H1 (cell line): ENCODE data around the gene PAX8. TPM values are rescaled to one million over a fixed set of nuclear protein-coding genes. Genes with fewer than 3 reads are reported as not detected.
A peak's percentile ranks its signal among the peaks of the same experiment; 100 is the strongest.

Experiments
- CTCF ChIP-seq, 3 experiments: IDR thresholded peaks; 1 replicate in 2 of 3; 2 replicates in 1 of 3; pipeline versions ENCODE4 v1.5.1 to v1.6.1; 2011; ENCODE audit warnings: low read length in 3 of 3, mild to moderate bottlenecking in 3 of 3, inconsistent platforms in 2 of 3, low read depth in 1 of 3, moderate library complexity in 1 of 3; ENCODE audit not compliant: insufficient read depth in 1 of 3; ENCODE audit errors: control extremely low read depth in 1 of 3
- FOSL1 ChIP-seq: IDR thresholded peaks from 2 replicates; pipeline ENCODE4 v1.6.1; 2011; ENCODE audit warnings: mild to moderate bottlenecking, low read depth, low read length, moderate library complexity; ENCODE audit not compliant: insufficient read depth
- JUND ChIP-seq: IDR thresholded peaks from 2 replicates; pipeline ENCODE4 v1.6.1; 2011; ENCODE audit warnings: mild to moderate bottlenecking, improper control_type of control experiment, low read length
- NANOG ChIP-seq: IDR thresholded peaks from 2 replicates; pipeline ENCODE4 v1.6.1; 2011; ENCODE audit warnings: low read length, low read depth, mild to moderate bottlenecking, inconsistent platforms; ENCODE audit not compliant: insufficient read depth, poor library complexity, severe bottlenecking
- SAP30 ChIP-seq: fragments of 300-600 bp; sonication (generic); IDR thresholded peaks from 2 replicates; pipeline ENCODE4 v1.7.1; 2012; ENCODE audit warnings: low read length, moderate library complexity, mild to moderate bottlenecking, inconsistent platforms; ENCODE audit not compliant: insufficient read depth, insufficient replicate concordance
- SIRT6 ChIP-seq: IDR thresholded peaks from one replicate; pipeline ENCODE4 v1.7.1; 2012; ENCODE audit warnings: low read length, inconsistent platforms
- polyA plus RNA-seq, 7 experiments: library from polyadenylated mRNA; depleted of rRNA in 3 of 7; stranded (reverse) in 5 of 7; unstranded in 2 of 7; fragments of >200 nt in 5 of 7; fragments of 200-250 nt in 2 of 7; gene quantifications; 1 replicate in 5 of 7; 2 replicates in 1 of 7; 4 replicates in 1 of 7; pipeline versions ENCODE4 v1.2.1 to v1.2.3, GENCODE V29; 2011 to 2013; ENCODE audit warnings: missing spikeins in 2 of 7, mixed read lengths in 2 of 7
- total RNA-seq: library from RNA; stranded (reverse); fragmentation: NEBNext Ultra II Directional; extraction: Animal tissue kit (Norgen Biotek cat#: 25700); gene quantifications from 2 replicates; pipeline ENCODE4 v1.2.1, GENCODE V29; 2021

Gene PAX8
- total and polyA plus RNA-seq, 2 of the 8 experiments (the other 6 are each of a cell fraction or from before 2014, with no cell fraction given), result 0.02 TPM; not detected in 1

- no peak for TF ChIP-seq SAP30
- TF ChIP-seq SIRT6, result no peak
- TF ChIP-seq JUND, result no peak
- TF ChIP-seq NANOG, result no peak
- peak in 2 of 3 experiments; percentile 14 to 21; a peak in 2 of 4 replicates for TF ChIP-seq CTCF (IDR thresholded peaks at IDR 0.05; ENCODE audit: control extremely low read depth in 1 of 3, insufficient read depth in 1 of 3, low read depth in 1 of 3, low read length in 3 of 3)
- TF ChIP-seq FOSL1, result no peak
Measured at GRCh38 chr2:113202305-113203216, 76.2 kb downstream of the PAX8 start (continued).
